Gastrocnemius medialis (tissue), 4 donors: ENCODE results near the gene LATS2.

Experiments
- CTCF ChIP-seq, 5 experiments: fragments of 450-650 bp in 3 of 5; fragments of 200-600 bp in 2 of 5; sonication (generic) in 2 of 5; IDR thresholded peaks in 4 of 5; conservative IDR thresholded peaks in 1 of 5; 1 replicate in 4 of 5; 2 replicates in 1 of 5; pipeline ENCODE4 v1.5.1; 2016 to 2019; ENCODE audit warnings: antibody characterized with exemption in 5 of 5, mild to moderate bottlenecking in 3 of 5, moderate library complexity in 3 of 5
- POLR2A ChIP-seq, 2 donors: fragments of 450-650 bp; IDR thresholded peaks; one replicate each; pipeline ENCODE4 v1.6.1; 2017; ENCODE audit warnings: antibody characterized with exemption in 2 of 2, mild to moderate bottlenecking in 2 of 2, moderate library complexity in 2 of 2

- TF ChIP-seq CTCF (IDR thresholded peaks at IDR 0.05 in 4 of 5, conservative IDR thresholded peaks at IDR 0.05 in 1 of 5) = no peak
- no peak for TF ChIP-seq POLR2A (IDR thresholded peaks at IDR 0.05)
Measured at GRCh38 chr13:21050288-21051197, 10.8 kb downstream of the LATS2 start.
